Measurements from ENCODE around the gene CLN3. TPM values are rescaled to one million over a fixed set of nuclear protein-coding genes. Genes with fewer than 3 reads are reported as not detected.

CLN3 gene
- total RNA-seq (2022; extraction: Qiagen RNA extraction; ENCODE audit: low read depth) = 15.1 to 36.2 TPM (median 34.9 TPM) in 5 replicates

GRCh38 chr16:28491970-28492474 lies at the start of gene CLN3:
Gene CLN3, minus strand, starts transcription at chr16:28492074. Its CDS starts 315 bp downstream, at chr16:28491759.

GRCh38 chr16:28538733-28539596 lies 47.1 kb upstream of the CLN3 start, which contains the start of gene NUPR1:
Gene NUPR1, minus strand, starts transcription at chr16:28538974. Its CDS starts 67 bp downstream, at chr16:28538907.

GRCh38 chr16:28494121-28494851 lies 2.4 kb upstream of the CLN3 start, which contains the start of gene APOBR:
Gene APOBR, plus strand, starts transcription at chr16:28494643. Its CDS starts 39 bp downstream, at chr16:28494682.

Other genes starting within 250 kb of the CLN3 start
- gene SBK1, start 199.5 kb downstream of the CLN3 start, total RNA-seq (2022; extraction: Qiagen RNA extraction; ENCODE audit: low read depth) = 0.17 to 0.32 TPM (median 0.27 TPM) in 5 replicates
- 1.4 to 2.4 TPM (median 1.9 TPM) in 5 replicates for gene NPIPB6, start 128.6 kb downstream of the CLN3 start, total RNA-seq (2022; extraction: Qiagen RNA extraction; ENCODE audit: low read depth)
- gene EIF3CL, start 88.2 kb downstream of the CLN3 start, total RNA-seq (2022; extraction: Qiagen RNA extraction; ENCODE audit: low read depth) = 64.0 to 133 TPM (median 75.6 TPM) in 5 replicates
- gene NPIPB7, start 19.7 kb downstream of the CLN3 start, total RNA-seq (2022; extraction: Qiagen RNA extraction; ENCODE audit: low read depth) = 0.21 to 1.1 TPM (median 0.36 TPM) in 4 of 5 replicates, not detected in the other
- 0.03 to 0.09 TPM (median 0.07 TPM) in 4 of 5 replicates, not detected in the other for gene APOBR, start 2.6 kb upstream of the CLN3 start, total RNA-seq (2022; extraction: Qiagen RNA extraction; ENCODE audit: low read depth)
- gene IL27, start 14.8 kb upstream of the CLN3 start, total RNA-seq (2022; extraction: Qiagen RNA extraction; ENCODE audit: low read depth) = not detected in 5 replicates
- 12.1 to 18.5 TPM (median 15.9 TPM) in 5 replicates for gene NUPR1, start 46.9 kb upstream of the CLN3 start, total RNA-seq (2022; extraction: Qiagen RNA extraction; ENCODE audit: low read depth)
- gene SGF29, start 61.8 kb upstream of the CLN3 start, total RNA-seq (2022; extraction: Qiagen RNA extraction; ENCODE audit: low read depth) = 19.9 to 24.2 TPM (median 21.9 TPM) in 5 replicates
- 0.15 to 0.18 TPM (median 0.16 TPM) in 3 of 5 replicates, not detected in the others for gene SULT1A2, start 105.0 kb upstream of the CLN3 start, total RNA-seq (2022; extraction: Qiagen RNA extraction; ENCODE audit: low read depth)
- 4.7 to 6.1 TPM (median 5.4 TPM) in 5 replicates for gene SULT1A1, start 118.0 kb upstream of the CLN3 start, total RNA-seq (2022; extraction: Qiagen RNA extraction; ENCODE audit: low read depth)
- gene NPIPB8, start 146.0 kb upstream of the CLN3 start, total RNA-seq (2022; extraction: Qiagen RNA extraction; ENCODE audit: low read depth) = 0.39 to 0.72 TPM (median 0.46 TPM) in 4 of 5 replicates, not detected in the other
- 188 to 398 TPM (median 344 TPM) in 5 replicates for gene EIF3C, start 219.4 kb upstream of the CLN3 start, total RNA-seq (2022; extraction: Qiagen RNA extraction; ENCODE audit: low read depth)